ENCODE results near the gene LOXL3. TPM values are rescaled to one million over a fixed set of nuclear protein-coding genes. Genes with fewer than 3 reads are reported as not detected.

The LOXL3 gene
- total RNA-seq, 2 experiments from 2014 or later: 0.21 to 0.98 TPM

- no peak for DNase-seq (ENCODE audit: low spot score)
- Histone ChIP-seq H3K4me1 (ENCODE audit: insufficient read depth, low read length, poor library complexity, severe bottlenecking) (no peaks in the 10 kb centered on the region), H3K9me2 (ENCODE audit: insufficient read depth, low read length) (no peaks in the 10 kb centered on the region), H3K4me3 (ENCODE audit: low read depth, low read length, poor library complexity, severe bottlenecking) (no peak overlapping the region), H3K4me2 (ENCODE audit: low read length) (no peak overlapping the region), H4K20me1 (ENCODE audit: insufficient read depth, low read length) (no peaks in the 10 kb centered on the region), H3K36me3 (ENCODE audit: insufficient read depth, low read length) (no peaks in the 10 kb centered on the region), H3K9me3 (ENCODE audit: low read length) (no peaks in the 10 kb centered on the region), H3K79me2 (ENCODE audit: insufficient read depth, low read depth, low read length) (no peaks in the 10 kb centered on the region), H3K27ac (ENCODE audit: low read depth, low read length, poor library complexity, severe bottlenecking) (no peak overlapping the region), H2AFZ (ENCODE audit: low read length) (no peak overlapping the region)
- TF ChIP-seq CTCF (conservative IDR thresholded peaks at IDR 0.05; ENCODE audit: low read length) (no peak), EZH2phosphoT487 (IDR thresholded peaks at IDR 0.05; ENCODE audit: borderline replicate concordance, low read depth, low read length) (no peak)
- ChIA-PET CTCF (ENCODE audit: unreplicated experiment) (no interaction called here), POLR2A (no interaction called here)
- intact Hi-C loops (cut with micrococcal nuclease; ENCODE audit: unreplicated experiment): no loop called here
- BruUV-seq (replicated peaks): no TSS peak
Measured at GRCh38 chr2:74515981-74516633, 37.6 kb downstream of the LOXL3 start.

GRCh38 chr2:74515271-74515980, 38.3 kb downstream of the LOXL3 start:
- CTCF ChIA-PET (ENCODE audit: unreplicated experiment): no interaction called here

More at GRCh38 chr2:74515271-74515980, 38.3 kb downstream of the LOXL3 start:
- TF ChIP-seq EZH2phosphoT487 (IDR thresholded peaks at IDR 0.05; ENCODE audit: borderline replicate concordance, low read depth, low read length): no peak
- no peak for TF ChIP-seq CTCF (conservative IDR thresholded peaks at IDR 0.05; ENCODE audit: low read length)
- H4K20me1 ChIP-seq (ENCODE audit: insufficient read depth, low read length): no peaks in the 10 kb centered on the region
- POLR2A ChIA-PET: no interaction called here
- intact Hi-C loops (cut with micrococcal nuclease; ENCODE audit: unreplicated experiment): no loop called here
- no peaks in the 10 kb centered on the region for H3K4me1 ChIP-seq (ENCODE audit: insufficient read depth, low read length, poor library complexity, severe bottlenecking)
- no peak overlapping the region for H3K27ac ChIP-seq (ENCODE audit: low read depth, low read length, poor library complexity, severe bottlenecking)
- H3K9me2 ChIP-seq (ENCODE audit: insufficient read depth, low read length): no peaks in the 10 kb centered on the region
- no peak overlapping the region for H3K4me2 ChIP-seq (ENCODE audit: low read length)
- no peaks in the 10 kb centered on the region for H3K79me2 ChIP-seq (ENCODE audit: insufficient read depth, low read depth, low read length)
- H3K4me3 ChIP-seq (ENCODE audit: low read depth, low read length, poor library complexity, severe bottlenecking): no peak overlapping the region
- H3K36me3 ChIP-seq (ENCODE audit: insufficient read depth, low read length): no peaks in the 10 kb centered on the region
- H3K9me3 ChIP-seq (ENCODE audit: low read length): no peaks in the 10 kb centered on the region
- no peak overlapping the region for H2AFZ ChIP-seq (ENCODE audit: low read length)
- no peak for DNase-seq (ENCODE audit: low spot score)
- BruUV-seq (replicated peaks): no TSS peak
